Gastrocnemius medialis (tissue), 4 donors: Measurements from ENCODE around the gene EVI5. TPM values are rescaled to one million over a fixed set of nuclear protein-coding genes. Genes with fewer than 3 reads are reported as not detected.

ENCODE experiments used
- ATAC-seq, 2 donors: fragments of 150-250 bp; one replicate each; pipeline ENCODE4 v1.9.1; 2016
- DNase-seq, 2 donors: peaks; one replicate each; pipeline ENCODE4 v3.0.0-alpha.2; 2019
- H3K27ac ChIP-seq, 4 donors: fragments of 200-600 bp; sonication (generic); 1 replicate in 1 of 4; 2 replicates in 3 of 4; pipeline ENCODE4 v1.5.1; 2016 to 2018; ENCODE audit warnings: mild to moderate bottlenecking in 2 of 4, moderate library complexity in 1 of 4
- H3K27me3 ChIP-seq, 3 donors: fragments of 200-600 bp; sonication (generic) in 2 of 3; 1 replicate in 1 of 3; 2 replicates in 2 of 3; pipeline versions ENCODE4 v1.5.1 to v1.6.0; 2016 to 2019; ENCODE audit warnings: mild to moderate bottlenecking in 1 of 3, moderate library complexity in 1 of 3
- H3K36me3 ChIP-seq, 2 donors: fragments of 200-600 bp; sonication (generic) in 1 of 2; one replicate each; pipeline ENCODE4 v1.5.1; 2017 to 2018
- H3K4me1 ChIP-seq, 2 donors: fragments of 200-600 bp; sonication (generic) in 1 of 2; one replicate each; pipeline ENCODE4 v1.5.1; 2016 to 2017; ENCODE audit warnings: mild to moderate bottlenecking in 2 of 2
- H3K4me3 ChIP-seq, 4 donors: fragments of 200-600 bp; sonication (generic) in 3 of 4; 1 replicate in 1 of 4; 2 replicates in 3 of 4; pipeline ENCODE4 v1.5.1; 2016 to 2019; ENCODE audit warnings: mild to moderate bottlenecking in 2 of 4
- H3K9me3 ChIP-seq, 3 donors: fragments of 200-600 bp; sonication (generic) in 2 of 3; 1 replicate in 1 of 3; 2 replicates in 2 of 3; pipeline ENCODE4 v1.5.1; 2016 to 2019
- CTCF ChIP-seq, 5 experiments: fragments of 450-650 bp in 3 of 5; fragments of 200-600 bp in 2 of 5; sonication (generic) in 2 of 5; IDR thresholded peaks in 4 of 5; conservative IDR thresholded peaks in 1 of 5; 1 replicate in 4 of 5; 2 replicates in 1 of 5; pipeline ENCODE4 v1.5.1; 2016 to 2019; ENCODE audit warnings: antibody characterized with exemption in 5 of 5, mild to moderate bottlenecking in 3 of 5, moderate library complexity in 3 of 5
- POLR2A ChIP-seq, 2 donors: fragments of 450-650 bp; IDR thresholded peaks; one replicate each; pipeline ENCODE4 v1.6.1; 2017; ENCODE audit warnings: antibody characterized with exemption in 2 of 2, mild to moderate bottlenecking in 2 of 2, moderate library complexity in 2 of 2
- in situ Hi-C, 4 donors: fragments of 200-750 bp; cut with MboI; loops; one replicate each; pipeline versions ENCODE4 v1.15.0 to v1.8.0; 2017; ENCODE audit warnings: low sequenced_read_pairs in 4 of 4
- intact Hi-C: fragments of 100-400 bp; cut with DNase I; formaldehyde crosslinking; loops from one replicate; pipeline ENCODE4 v1.15.1; 2023; ENCODE audit warnings: low total_unique reads
- total RNA-seq, 4 donors: library from RNA; depleted of rRNA; stranded (reverse); fragments of >200 nt; gene quantifications; one replicate each; pipeline versions ENCODE4 v1.1.0 to v1.2.3, GENCODE V29; 2016

EVI5 gene
- total RNA-seq, 4 donors from 2014 or later: 4.6 to 12.5 (median 8.2) TPM

- no peak overlapping the region for H3K27ac ChIP-seq
- intact Hi-C loops (no loop called here), in situ Hi-C loops (no loop called here)
- H3K27me3 ChIP-seq: no peaks in the 10 kb centered on the region
- no peak for ATAC-seq
- no peak overlapping the region for H3K4me3 ChIP-seq
- TF ChIP-seq POLR2A (IDR thresholded peaks at IDR 0.05): no peak
- TF ChIP-seq CTCF (IDR thresholded peaks at IDR 0.05 in 4 of 5, conservative IDR thresholded peaks at IDR 0.05 in 1 of 5): no peak
- DNase-seq: no peak
- no peaks in the 10 kb centered on the region for H3K36me3 ChIP-seq
- no peaks in the 10 kb centered on the region for H3K4me1 ChIP-seq
- no peaks in the 10 kb centered on the region for H3K9me3 ChIP-seq
These were observed 281.0 kb downstream of the EVI5 start for GRCh38 chr1:92503926-92504285.

- Histone ChIP-seq H3K4me1 (no peaks in the 10 kb centered on the region), H3K27me3 (no peaks in the 10 kb centered on the region), H3K27ac (no peak overlapping the region), H3K36me3 (no peaks in the 10 kb centered on the region), H3K9me3 (no peaks in the 10 kb centered on the region), H3K4me3 (no peak overlapping the region)
- no peak for ATAC-seq
- intact Hi-C loops: no loop called here
- in situ Hi-C loops: no loop called here
- DNase-seq: no peak
- TF ChIP-seq CTCF (IDR thresholded peaks at IDR 0.05 in 4 of 5, conservative IDR thresholded peaks at IDR 0.05 in 1 of 5) (no peak), POLR2A (IDR thresholded peaks at IDR 0.05) (no peak)
These were observed 281.6 kb downstream of the EVI5 start for GRCh38 chr1:92503043-92503925.

GRCh38 chr1:92502247-92502646 lies 282.7 kb downstream of the EVI5 start:
- Histone ChIP-seq H3K27ac (no peak overlapping the region), H3K4me3 (no peak overlapping the region), H3K36me3 (no peaks in the 10 kb centered on the region), H3K9me3 (no peaks in the 10 kb centered on the region), H3K27me3 (no peaks in the 10 kb centered on the region), H3K4me1 (no peaks in the 10 kb centered on the region)
- DNase-seq (no peak), ATAC-seq (no peak)
- intact Hi-C loops: no loop called here
- TF ChIP-seq CTCF (IDR thresholded peaks at IDR 0.05 in 4 of 5, conservative IDR thresholded peaks at IDR 0.05 in 1 of 5) (no peak), POLR2A (IDR thresholded peaks at IDR 0.05) (no peak)
- in situ Hi-C loops: no loop called here

GRCh38 chr1:92500552-92500951 lies 284.4 kb downstream of the EVI5 start:
- in situ Hi-C loops: no loop called here
- no peak overlapping the region for H3K27ac ChIP-seq
- TF ChIP-seq POLR2A (IDR thresholded peaks at IDR 0.05): no peak
- no peak for TF ChIP-seq CTCF (IDR thresholded peaks at IDR 0.05 in 4 of 5, conservative IDR thresholded peaks at IDR 0.05 in 1 of 5)
- no peak overlapping the region for H3K4me3 ChIP-seq
- no peaks in the 10 kb centered on the region for H3K9me3 ChIP-seq
- H3K4me1 ChIP-seq: no peaks in the 10 kb centered on the region
- DNase-seq (no peak), ATAC-seq (no peak)
- no peaks in the 10 kb centered on the region for H3K36me3 ChIP-seq
- intact Hi-C loops: no loop called here
- no peaks in the 10 kb centered on the region for H3K27me3 ChIP-seq
